Heart right ventricle (tissue), 16 donors: ENCODE results near the gene PRR16. TPM values are rescaled to one million over a fixed set of nuclear protein-coding genes. Genes with fewer than 3 reads are reported as not detected.

ENCODE experiments used
- ATAC-seq, 8 donors: fragments of 200-7000 bp; cut with Tn5 transposase; one replicate each; pipeline ENCODE4 v1.9.1; 2020; ENCODE audit warnings: mild to moderate bottlenecking in 8 of 8, moderate library complexity in 8 of 8, moderate number of reproducible peaks in 1 of 8
- DNase-seq, 2 donors: peaks; one replicate each; pipeline ENCODE4 v3.0.0-alpha.2; 2020
- H3K27ac ChIP-seq, 10 donors: fragments of 200-600 bp; sonication (generic) in 2 of 10; one replicate each; pipeline versions ENCODE4 v1.5.0 to v1.8.0; 2020 to 2022; ENCODE audit warnings: mild to moderate bottlenecking in 3 of 10
- H3K27me3 ChIP-seq, 7 donors: fragments of 200-600 bp; one replicate each; pipeline ENCODE4 v1.8.0; 2021 to 2022; ENCODE audit warnings: mild to moderate bottlenecking in 2 of 7
- H3K36me3 ChIP-seq, 9 donors: fragments of 200-600 bp; sonication (generic) in 1 of 9; one replicate each; pipeline versions ENCODE4 v1.5.0 to v1.8.0; 2020 to 2022; ENCODE audit warnings: mild to moderate bottlenecking in 2 of 9
- H3K4me1 ChIP-seq, 9 donors: fragments of 200-600 bp; sonication (generic) in 1 of 9; one replicate each; pipeline versions ENCODE4 v1.5.0 to v1.8.0; 2020 to 2022; ENCODE audit warnings: mild to moderate bottlenecking in 4 of 9
- H3K4me3 ChIP-seq, 10 donors: fragments of 200-600 bp; sonication (generic) in 2 of 10; one replicate each; pipeline versions ENCODE4 v1.5.0 to v1.8.0; 2020 to 2022; ENCODE audit warnings: mild to moderate bottlenecking in 7 of 10, moderate library complexity in 2 of 10
- H3K9me3 ChIP-seq, 11 donors: fragments of 200-600 bp in 10 of 11; sonication (generic) in 2 of 11; one replicate each; pipeline versions ENCODE4 v1.5.0 to v1.8.0; 2013 to 2022; ENCODE audit warnings: mild to moderate bottlenecking in 2 of 11, control low read depth in 1 of 11, moderate library complexity in 1 of 11
- CTCF ChIP-seq, 9 donors: fragments of 200-600 bp; sonication (generic) in 2 of 9; IDR thresholded peaks; one replicate each; pipeline versions ENCODE4 v1.5.0 to v1.8.0; 2021 to 2022; ENCODE audit warnings: antibody characterized with exemption in 9 of 9, mild to moderate bottlenecking in 5 of 9, moderate library complexity in 1 of 9
- WGBS, 2 donors: extraction: QIAGEN DNeasy Blood & Tissue Kit; methylation state at CpG; one replicate each; pipeline ENCODE4 v1.1.7; 2013; ENCODE audit warnings: inconsistent platforms in 1 of 2; 5-methylcytosine and 5-hydroxymethylcytosine counted together
- intact Hi-C, 10 donors: fragments of 100-400 bp; cut with DNase I; formaldehyde crosslinking; loops; one replicate each; pipeline versions ENCODE4 v1.11.1 to v1.14.2; 2022
- polyA plus RNA-seq, 2 donors: library from polyadenylated mRNA; stranded (reverse); fragments of 200-250 nt; gene quantifications; one replicate each; pipeline ENCODE4 v1.2.3, GENCODE V29; 2013
- total RNA-seq, 10 donors: library from RNA; stranded (reverse); fragmentation: NEBNext Ultra II Directional in 3 of 10; extraction: Animal tissue kit (Norgen Biotek cat#: 25700) in 3 of 10; gene quantifications; one replicate each; pipeline versions ENCODE4 v1.2.1 to v1.2.4, GENCODE V29; 2021 to 2023
- donor health status: Arrhythmogenic right ventricular cardiomyopathy.
- donor health status: ischemic (EF 13 %, LVEDD 7.1; RV severe dilation, severe dysfunction).
- donor health status: healthy with polysubstance abuse.
- donor health status: DM: no; HTN: yes; CAD: no.
- donor health status: DM: no; HTN: no; CAD: no.
- donor health status: ischemic (EF 25% LVEDD 6.9; RV normal size, moderate dysfunction).
- donor health status: ischemic (EF 25% LVEDD 5.7; RV mildly dilated, moderate dysfunction).
- donor health status: healthy.
- donor health status: DM: yes; HTN: yes; CAD: no.
- donor health status: Ischemic cardiomyopathy.
- donor health status: ischemic (EF 35%, LVEDD 5.7; RV mildly dilated, moderate dysfunction).
- donor health status: nonischemic (EF 11% LVEDD 7.7; RV severe dilation, severe dysfunction).
- donor health status: DM: yes; HTN: yes; CAD: no.
- donor health status: PGD.
- donor health status: ischemic (EF 29% LVEDD 5.4; RV normal size, mild dysfunction).
- donor health status: nonischemic (EF 23%, LVEDD 6.1; RV moderate dilation, normal function).

Gene PRR16
- total and polyA plus RNA-seq, 12 donors = 5.3 to 22.9 (median 10.4) TPM

GRCh38 chr5:120644516-120644915 lies 180.4 kb downstream of the PRR16 start:
- intact Hi-C loops = no loop called here
- Histone ChIP-seq H3K4me1 (no peaks in the 10 kb centered on the region), H3K36me3 (no peaks in the 10 kb centered on the region), H3K9me3 (no peaks in the 10 kb centered on the region), H3K27me3 (no peaks in the 10 kb centered on the region), H3K27ac (no peak overlapping the region), H3K4me3 (no peak overlapping the region)
- no peak for TF ChIP-seq CTCF (IDR thresholded peaks at IDR 0.05)
- ATAC-seq (no peak), DNase-seq (no peak)

GRCh38 chr5:120655828-120656435 lies 191.8 kb downstream of the PRR16 start:
- Histone ChIP-seq H3K36me3 (no peaks in the 10 kb centered on the region), H3K4me3 (no peak overlapping the region), H3K4me1 (no peaks in the 10 kb centered on the region), H3K27me3 (no peaks in the 10 kb centered on the region), H3K27ac (no peak overlapping the region), H3K9me3 (no peaks in the 10 kb centered on the region)
- ATAC-seq = no peak
- TF ChIP-seq CTCF (IDR thresholded peaks at IDR 0.05) = peak in 6 of 9 donors; percentile 21 to 32 (median 28)
- WGBS, 2 donors = 45 to 48% methylated on average over 5 of the region's 5 CpGs
- no peak for DNase-seq
- intact Hi-C loops = loop anchor here in 2 of 10 donors (1.0 to 5.0 kb wide), 2 partner anchors 8 to 1291 kb away; no protein-coding TSS in a partner anchor

GRCh38 chr5:120657104-120657503 lies 193.0 kb downstream of the PRR16 start:
- Histone ChIP-seq H3K4me1 (no peaks in the 10 kb centered on the region), H3K27ac (no peak overlapping the region), H3K36me3 (no peaks in the 10 kb centered on the region), H3K9me3 (no peaks in the 10 kb centered on the region), H3K4me3 (no peak overlapping the region), H3K27me3 (no peaks in the 10 kb centered on the region)
- intact Hi-C loops = loop anchor here in 1 of 10 donors (5.0 kb wide), 1 partner anchor 1290 kb away; no protein-coding TSS in a partner anchor
- 28 to 29% methylated on average over 1 of the region's 1 CpG for WGBS, 2 donors
- no peak for DNase-seq
- no peak for ATAC-seq
- no peak for TF ChIP-seq CTCF (IDR thresholded peaks at IDR 0.05)

- TF ChIP-seq CTCF (IDR thresholded peaks at IDR 0.05) = no peak
- intact Hi-C loops = no loop called here
- no peaks in the 10 kb centered on the region for H3K9me3 ChIP-seq
- H3K36me3 ChIP-seq = no peaks in the 10 kb centered on the region
- DNase-seq = no peak
- H3K27me3 ChIP-seq = no peaks in the 10 kb centered on the region
- ATAC-seq = no peak
- H3K4me1 ChIP-seq = no peaks in the 10 kb centered on the region
- H3K27ac ChIP-seq = no peak overlapping the region
- no peak overlapping the region for H3K4me3 ChIP-seq
Observed at GRCh38 chr5:120677481-120677880, 213.4 kb downstream of the PRR16 start.
